ENCODE measurements around the gene LCE1A.
A peak's percentile ranks its signal among the peaks of the same experiment; 100 is the strongest.

Gene LCE1A, protein sequence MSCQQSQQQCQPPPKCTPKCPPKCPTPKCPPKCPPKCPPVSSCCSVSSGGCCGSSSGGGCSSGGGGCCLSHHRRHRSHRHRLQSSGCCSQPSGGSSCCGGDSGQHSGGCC

DNA sequence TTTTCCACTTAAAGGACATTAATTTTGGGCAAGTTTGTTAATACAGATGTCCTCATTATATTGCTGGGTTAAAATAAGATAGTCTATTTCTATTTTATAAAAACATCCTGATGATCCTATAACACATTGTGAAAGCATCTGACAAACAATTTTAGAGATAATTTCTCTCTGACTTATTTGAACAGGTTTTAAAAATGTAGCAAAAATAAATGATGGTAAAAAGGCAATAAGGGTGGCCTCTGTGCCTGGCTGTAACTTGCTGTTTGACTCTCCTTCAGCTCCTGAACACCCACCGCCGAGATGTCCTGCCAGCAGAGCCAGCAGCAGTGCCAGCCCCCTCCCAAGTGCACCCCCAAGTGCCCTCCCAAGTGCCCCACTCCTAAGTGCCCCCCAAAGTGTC is at the start of gene LCE1A:
Gene LCE1A (plus strand): TSS at position 301 of the 400 bp plus-strand sequence. CDS start 0 bp downstream, at position 301.
- no peak for DNase-seq

DNA sequence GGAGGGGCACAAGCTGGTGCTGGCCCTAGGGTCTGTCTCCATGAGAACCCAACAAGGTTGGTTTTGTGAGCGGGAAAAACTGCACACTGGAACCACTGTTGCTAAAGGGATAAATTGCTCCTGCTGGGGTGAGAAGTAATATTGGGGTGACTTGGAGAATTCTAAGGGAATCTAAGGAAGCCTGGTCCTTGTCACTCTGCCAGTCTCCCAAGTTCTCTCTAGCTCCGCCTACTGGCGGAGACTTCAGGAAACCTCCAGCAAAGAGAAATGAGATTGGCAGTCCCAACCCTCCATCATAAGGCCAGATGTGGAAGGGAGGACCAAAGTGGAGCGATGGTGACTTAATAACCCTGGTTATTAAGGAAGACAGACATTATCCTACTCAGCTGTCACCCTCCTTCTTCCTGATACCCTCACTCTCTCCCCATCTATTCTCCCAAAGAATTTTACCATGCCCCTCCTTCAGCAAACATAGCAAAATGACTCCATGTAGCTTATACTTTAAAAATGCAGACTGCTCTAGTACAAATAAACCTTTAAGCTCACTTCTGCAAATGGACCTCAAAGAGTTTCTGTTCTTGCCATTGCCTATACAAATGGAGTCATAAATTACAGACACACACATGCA is 49.6 kb upstream of the LCE1A start:
- no peak for DNase-seq

DNA sequence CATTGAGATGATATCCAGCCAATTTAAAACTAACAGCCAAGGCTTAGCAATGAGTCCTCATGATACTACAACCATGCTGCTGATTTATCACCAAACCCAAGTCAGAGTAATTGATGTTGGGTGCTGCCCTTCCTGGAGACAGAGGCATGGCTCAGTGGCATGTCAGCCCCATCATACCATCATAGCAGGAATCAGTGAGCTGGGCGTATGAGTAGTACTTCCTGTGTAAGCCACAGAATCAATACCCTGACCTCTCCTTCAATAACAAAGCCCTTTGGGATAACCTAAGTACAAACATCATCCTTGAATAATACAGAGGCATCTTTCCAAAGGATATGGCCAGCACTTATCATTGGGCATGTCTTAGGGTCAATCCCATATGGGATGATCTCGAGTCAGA is 44.2 kb upstream of the LCE1A start:
- no peak for DNase-seq

DNA sequence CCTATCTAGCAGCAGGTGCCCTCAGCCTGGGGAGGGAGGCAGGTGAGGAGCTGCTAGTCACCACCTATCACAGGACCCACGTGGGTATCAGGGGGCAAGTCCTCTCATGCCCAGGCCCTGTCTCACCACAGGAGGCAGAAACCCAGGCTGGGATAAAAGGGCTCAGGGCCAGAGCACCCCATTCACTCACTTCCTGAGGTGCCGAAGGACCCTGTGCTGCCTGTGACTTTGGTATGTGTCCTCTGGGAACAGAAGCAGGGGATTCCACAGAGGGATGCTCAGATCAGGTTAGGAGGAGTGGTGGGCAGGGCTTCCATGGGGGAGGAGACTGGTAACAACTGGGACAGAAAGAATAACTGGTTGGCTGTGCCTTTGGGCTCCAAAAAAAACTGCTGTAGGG is 41.2 kb upstream of the LCE1A start, which contains the start of gene LCE1E:
Gene LCE1E (plus strand): TSS at position 181 of the 400 bp plus-strand sequence. CDS start 1,043 bp downstream, outside the sequence.
- DNase-seq = no peak

DNA sequence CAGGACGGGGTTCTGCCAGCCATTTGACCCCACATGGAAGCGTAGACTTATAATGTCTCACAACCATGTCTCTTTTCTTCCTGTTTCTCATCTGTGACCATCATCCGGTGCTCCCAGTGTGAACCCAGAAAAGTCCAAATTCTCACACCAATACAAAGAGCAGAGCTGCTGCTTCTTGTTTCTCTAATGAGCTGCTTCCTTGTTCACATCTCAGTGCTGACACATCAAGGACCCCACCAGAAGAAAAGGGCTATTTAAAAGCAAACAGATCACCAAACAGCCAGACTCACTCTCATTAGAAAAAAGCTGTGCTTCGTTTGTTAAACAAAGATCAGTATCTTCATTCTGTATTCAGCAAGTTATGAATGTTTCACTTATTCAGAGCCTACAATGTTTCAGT is 31.6 kb upstream of the LCE1A start:
- DNase-seq = no peak

DNA sequence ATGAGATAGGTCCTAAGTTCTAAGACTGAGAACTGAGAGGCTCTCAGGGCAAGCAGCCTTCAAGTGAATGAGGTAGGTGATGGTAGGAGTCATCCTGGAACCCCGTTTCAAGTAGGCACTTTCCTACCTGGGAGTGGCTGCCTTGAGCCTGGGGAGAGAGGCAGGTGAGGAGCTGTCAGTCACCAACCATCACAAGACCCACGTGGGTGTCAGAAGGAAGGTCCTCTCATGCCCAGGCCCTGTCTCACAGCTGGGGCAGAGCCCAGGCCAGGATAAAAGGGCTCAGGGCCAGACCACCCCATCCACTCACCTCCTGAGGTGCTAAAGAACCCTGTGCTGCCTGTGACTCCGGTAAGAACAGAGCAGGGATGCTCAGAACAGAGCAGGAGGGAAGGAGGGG is 30.9 kb upstream of the LCE1A start, which contains the start of gene LCE1D:
Gene LCE1D (plus strand): TSS at position 301 of the 400 bp plus-strand sequence. CDS start 1,074 bp downstream, outside the sequence.
- no peak for DNase-seq

DNA sequence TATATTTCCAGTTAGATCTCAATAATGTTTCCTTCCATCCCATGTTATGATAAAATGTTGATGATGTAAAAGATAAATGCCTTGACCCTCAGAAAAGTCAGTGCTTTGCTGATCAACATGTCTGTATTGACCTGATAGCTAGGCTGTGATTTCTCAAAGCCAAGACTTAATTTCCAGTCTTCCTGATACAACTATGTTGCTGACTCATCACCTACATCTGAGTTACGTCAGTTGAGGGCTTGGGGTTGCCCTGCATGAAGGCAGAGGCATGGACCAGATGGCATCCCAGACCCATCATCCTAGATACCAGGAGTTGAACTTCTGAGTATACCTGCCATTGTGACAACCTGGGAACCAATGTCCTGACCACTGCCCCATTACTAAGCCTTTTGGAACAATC is 25.9 kb upstream of the LCE1A start:
- no peak for DNase-seq

DNA sequence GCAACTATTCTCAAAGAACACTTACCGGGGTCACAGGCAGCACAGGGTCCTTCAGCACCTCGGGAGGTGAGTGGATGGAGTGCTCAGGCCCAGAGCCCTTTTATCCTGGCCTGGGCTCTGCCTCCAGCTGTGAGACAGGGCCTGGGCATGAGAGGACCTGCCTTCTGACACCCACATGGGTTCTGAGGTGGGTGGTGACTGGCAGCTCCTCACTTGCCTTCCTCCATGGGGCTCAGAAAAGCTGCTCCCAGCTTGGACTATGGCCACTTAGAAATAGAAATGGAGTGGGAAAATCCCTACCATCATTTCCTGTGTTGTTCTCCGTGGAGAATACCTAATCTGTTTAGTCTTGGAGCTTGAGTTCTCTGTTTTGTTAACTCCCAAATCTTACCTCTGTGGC is 20.7 kb upstream of the LCE1A start, which contains the start of gene LCE1C:
Gene LCE1C (minus strand): TSS at position 76 of the 400 bp plus-strand sequence. CDS start 1,173 bp downstream, outside the sequence.
- no peak for DNase-seq

DNA sequence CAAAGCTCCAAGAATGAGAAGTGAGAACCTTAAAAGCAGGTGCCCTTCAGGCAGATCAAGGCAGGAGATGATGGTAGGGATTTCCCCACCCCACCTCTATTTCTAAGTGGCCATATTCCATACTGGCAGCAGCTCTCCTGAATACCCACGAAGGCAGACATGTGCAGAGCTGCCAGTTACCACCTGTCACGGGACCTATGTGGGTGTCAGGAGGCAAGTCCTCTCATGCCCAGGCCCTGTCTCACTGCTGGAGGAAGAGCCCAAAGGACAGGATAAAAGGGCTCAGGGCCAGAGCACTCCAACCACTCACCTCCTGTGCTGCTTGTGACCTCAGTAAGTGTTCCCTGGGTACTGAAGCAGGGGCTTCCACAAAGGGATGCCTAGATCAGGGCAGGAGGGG is 16.2 kb upstream of the LCE1A start:
- DNase-seq = no peak

DNA sequence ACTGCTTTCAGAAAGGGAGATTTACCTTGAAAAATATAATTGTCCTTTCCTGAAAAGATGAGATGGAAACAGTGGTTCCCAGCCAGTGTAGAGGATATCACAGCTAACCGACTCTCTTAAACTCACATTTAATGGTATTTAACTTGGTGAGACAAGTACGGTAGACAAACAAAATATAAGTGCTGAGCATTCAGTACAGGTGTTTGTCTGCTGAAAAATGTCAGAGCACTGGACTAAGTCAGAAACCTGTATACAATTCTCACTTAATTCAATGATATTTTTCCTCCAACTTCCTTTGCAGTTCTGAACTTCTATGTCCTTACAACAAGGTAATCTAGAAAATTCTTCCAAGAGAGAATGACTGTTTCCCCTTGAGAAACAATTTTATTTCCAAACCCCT is 15.6 kb upstream of the LCE1A start, which contains the start of gene LCE1B:
Gene LCE1B (plus strand): TSS at position 301 of the 400 bp plus-strand sequence. CDS start 476 bp downstream, outside the sequence.
- DNase-seq = no peak

DNA sequence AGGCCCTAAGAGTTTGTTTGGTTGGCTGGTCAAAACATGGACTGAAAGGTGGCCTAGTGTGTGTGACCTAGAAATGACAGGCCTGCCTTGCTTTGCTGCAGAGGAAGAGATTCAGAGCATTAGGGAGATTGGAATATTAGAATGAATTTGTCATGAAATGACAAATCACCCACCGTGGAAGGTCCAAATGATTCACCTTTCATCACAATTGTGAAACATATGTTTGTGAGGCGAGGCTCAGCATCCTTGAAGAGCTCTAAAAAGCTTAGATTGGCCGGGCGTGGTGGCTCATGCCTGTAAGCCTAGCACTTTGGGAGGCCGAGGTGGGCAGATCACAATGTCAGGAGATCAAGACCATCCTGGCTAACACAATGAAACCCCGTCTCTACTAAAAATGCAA is 10.0 kb upstream of the LCE1A start:
- DNase-seq = no peak

DNA sequence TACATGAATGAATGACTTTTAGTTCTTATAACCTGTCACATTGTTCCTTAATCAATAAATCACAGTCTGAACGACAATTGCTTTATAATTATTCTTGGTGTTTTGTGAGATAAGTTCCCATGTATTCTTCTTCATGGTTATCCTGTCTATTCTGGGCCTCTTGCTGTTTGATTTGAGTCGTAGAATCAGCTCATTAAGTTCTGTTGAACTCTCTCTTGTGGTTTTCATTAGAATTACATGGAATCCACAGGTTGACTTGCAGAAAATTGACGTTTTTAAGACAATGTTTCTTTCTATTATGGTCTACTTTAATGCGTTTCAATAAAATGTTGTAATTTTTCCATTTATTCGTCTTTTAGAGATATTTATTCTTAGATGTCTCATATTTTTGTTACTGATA is 4.0 kb upstream of the LCE1A start:
- DNase-seq = no peak

DNA sequence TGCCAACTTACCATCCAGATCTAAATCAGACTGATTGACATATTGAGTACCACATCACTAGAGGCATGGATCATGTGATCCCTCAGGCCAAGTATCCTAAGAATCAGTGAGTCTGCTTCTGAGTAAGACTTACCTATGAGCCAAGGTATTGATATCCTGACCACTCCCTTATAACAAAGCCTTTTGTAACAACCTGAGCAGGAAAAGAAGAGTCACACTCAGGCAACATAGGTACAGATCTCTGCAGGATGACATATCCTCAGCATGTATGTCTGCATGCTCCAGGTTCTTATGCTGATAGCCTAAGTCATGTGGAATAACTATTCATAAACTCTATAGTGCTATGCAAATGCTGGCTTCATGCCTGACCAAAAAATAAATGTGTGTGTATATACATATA is 2.3 kb upstream of the LCE1A start:
- no peak for DNase-seq

DNA sequence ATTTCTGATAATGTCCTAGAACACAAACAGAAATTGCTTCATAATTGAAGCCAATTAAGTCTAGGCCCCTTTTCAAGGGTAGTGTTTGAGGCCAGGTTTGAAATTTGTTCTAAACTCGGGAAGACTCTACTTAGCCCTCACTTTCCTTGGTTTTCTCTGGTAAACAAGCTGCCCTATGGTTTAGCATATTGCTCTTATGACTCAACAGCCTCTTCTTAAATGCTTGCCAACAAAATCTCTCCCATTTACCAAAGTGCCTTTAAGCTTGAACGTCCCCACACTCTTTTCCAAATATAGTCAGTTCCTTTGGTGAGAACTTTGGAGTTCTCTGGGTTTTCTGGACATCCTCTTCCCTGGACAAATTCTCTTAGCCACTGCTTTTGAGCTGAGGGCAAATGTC is 9.6 kb downstream of the LCE1A start:
- DNase-seq = no peak

DNA sequence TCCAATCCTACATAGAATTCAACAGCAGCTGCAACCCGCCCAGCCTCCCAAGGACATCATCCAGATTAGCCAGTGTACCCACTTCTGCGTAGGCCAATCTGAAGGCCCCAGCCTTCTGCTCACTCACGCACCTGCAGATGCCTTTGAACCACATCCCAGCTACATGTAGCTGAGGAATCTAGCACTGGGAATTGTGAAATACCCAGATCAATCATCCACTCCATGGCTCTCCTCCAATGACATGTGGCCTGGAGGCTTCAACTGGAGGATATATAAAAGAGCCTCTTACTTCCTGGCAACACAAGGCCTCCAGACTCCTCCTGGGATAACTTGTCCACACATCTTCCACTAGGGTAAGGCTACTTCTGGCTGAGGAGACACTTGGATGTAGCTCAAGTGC is 15.3 kb downstream of the LCE1A start, which contains the start of gene LCE6A:
Gene LCE6A (plus strand): TSS at position 301 of the 400 bp plus-strand sequence. CDS start 665 bp downstream, outside the sequence.
- no peak for DNase-seq

DNA sequence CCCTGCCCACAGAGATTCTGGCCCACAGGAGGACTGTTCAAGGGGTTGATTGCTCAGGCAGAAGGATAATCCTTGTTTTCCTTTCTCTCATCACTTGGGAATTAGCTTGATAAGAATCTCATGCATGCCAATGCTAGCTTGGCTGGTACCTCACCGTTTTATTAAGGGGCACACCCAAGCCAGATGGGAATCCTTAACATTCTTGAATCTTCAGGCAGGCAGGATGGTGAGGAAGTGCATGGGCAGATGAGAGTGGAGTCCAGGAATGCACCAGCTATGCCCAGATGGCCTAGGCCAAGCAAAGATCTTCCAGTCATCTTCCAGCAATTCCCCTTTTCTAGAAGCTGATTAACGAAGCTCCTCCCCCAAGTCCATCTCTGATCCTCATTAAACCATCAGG is 28.4 kb downstream of the LCE1A start:
- no peak for DNase-seq

DNA sequence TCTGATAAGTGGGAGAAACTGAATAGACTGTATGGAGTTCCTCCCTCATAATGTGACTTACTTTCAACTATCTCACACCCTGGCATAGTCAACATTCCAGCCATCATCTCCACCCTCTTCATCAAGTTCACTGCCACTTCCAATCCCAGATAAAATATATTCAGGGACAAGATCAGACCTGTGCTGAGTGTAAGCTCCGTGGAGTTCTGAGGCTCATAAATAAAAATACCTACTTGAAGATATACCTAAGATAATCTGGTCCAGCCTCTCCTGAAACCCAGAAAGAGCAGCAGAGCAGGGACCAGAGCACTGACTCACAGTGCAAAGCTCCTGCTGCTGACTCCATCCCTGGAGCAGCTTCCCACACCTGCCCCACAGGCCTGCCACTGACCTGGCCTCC is 30.8 kb downstream of the LCE1A start:
- no peak for DNase-seq

DNA sequence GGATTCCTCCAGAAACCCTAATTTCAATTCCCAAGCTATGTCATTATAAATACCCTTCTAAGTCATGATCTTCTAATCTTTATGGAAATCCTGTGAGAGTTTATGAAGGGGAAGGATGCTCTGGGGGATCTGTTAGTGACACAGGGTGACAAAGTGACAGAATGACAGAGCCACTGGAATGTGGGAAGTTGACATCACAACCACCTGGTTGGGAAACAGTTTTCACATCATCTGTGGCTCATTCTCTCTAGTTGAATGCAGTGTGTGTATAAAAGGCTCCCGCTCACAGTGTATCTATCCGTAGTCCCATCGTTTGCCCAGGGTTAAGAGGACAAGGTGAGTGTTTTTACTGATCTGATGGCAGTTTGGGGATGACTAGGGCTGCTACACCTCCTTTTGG is 32.4 kb downstream of the LCE1A start, which contains the start of gene LCE7A:
Gene LCE7A (plus strand): TSS at position 301 of the 400 bp plus-strand sequence. CDS start 702 bp downstream, outside the sequence.
- no peak for DNase-seq

DNA sequence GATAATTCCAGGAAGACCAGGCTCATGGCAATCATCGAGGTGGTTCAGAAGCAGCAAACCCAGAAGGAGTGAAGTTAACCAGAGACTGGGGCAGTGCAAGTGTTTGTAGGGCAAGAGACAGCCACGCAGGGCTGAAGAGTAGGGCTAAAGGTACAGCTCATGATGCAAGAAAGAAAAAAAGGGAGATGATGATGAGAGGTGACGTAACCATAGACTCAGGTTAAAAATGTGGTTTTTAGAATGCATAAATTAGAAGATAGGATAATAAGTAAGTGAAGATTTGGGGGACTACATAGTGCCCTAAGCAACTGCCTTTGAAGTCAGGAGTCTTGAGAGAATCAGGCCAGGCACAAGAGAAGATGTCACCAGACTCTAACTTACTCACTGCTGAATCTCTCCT is 32.9 kb downstream of the LCE1A start:
- DNase-seq = no peak

DNA sequence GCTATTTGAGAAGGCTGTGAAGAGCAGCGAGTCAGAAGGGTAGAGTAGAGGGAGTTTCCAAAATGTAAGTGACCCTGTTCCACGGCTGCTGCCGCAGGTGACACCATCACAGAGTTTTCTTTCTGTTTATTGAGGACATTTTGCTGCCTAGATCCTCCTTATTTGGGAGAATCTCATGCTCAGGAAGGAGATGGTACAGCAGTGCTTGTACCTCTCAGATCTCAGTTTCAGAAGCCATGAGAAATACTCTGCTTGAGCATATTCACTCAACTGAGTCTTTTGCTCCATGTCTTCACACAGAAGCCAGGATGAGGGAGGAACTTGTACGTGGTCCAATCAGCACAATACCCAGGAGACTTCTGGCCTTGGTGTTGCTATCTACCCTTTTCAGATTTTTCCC is 34.1 kb downstream of the LCE1A start:
- DNase-seq = no peak

DNA sequence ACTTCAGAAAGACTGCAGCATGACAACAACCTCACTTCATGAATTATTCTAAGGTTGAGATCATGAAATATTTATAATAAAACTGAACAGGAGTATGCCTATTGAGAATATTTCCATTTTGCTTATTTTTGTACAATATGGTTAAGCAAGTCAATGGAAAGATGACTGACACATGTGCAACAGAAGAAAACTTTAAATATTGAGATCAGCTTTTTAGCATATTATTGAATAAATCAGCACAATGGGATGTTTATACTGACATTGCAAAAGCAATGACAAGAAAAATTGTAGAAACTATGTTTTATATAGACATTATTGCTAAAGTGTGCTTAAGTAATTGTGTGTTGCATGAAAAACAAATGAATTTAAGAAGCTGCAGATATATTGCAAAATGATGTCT is 37.2 kb downstream of the LCE1A start:
- DNase-seq = no peak

DNA sequence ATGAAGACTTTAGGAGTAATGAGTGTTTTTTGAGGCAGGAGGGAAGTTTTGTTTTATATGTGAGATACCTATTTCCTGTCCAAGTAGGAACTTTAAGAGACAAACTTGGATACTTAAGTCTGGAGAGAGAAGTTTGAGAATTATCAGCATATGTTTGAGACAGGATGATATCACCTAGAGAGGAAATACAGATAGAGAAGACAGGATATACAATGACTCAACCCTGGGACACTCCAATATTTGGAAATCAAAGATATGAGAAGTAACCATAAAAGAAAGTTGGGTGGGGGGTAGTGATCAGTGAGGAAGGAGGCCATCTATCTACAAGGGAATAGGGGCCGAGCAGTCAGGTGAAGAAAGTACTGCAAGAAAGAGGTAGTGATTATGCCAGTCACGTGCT is 39.0 kb downstream of the LCE1A start:
- DNase-seq = no peak

DNA sequence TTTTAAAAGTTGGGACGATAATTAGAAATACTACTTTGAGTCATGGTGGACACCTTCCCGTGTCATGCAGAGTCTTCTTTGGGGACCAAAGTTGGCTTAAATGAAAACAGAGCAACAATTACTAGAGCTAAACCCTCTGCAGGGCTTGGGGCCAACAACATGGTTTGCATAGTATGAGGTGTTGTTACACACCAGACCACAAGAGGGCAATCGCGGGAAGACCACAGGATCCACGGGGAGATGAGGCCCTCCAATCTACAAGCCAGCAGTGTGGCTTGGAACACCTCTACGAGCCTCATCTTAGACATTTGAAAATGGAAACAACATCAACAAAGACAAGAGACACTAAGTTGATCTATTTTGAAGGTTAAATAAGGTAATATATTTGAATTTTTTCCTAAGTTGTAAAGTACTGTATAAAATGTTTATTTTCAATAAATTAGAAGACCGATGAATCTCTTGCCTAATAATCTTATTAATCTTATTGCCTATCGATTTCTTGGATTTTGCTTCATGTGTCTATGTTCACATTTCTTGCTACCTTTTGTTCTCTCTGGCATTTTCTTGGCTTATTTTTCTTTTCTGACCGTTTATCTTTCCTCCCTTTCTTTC is 42.6 kb downstream of the LCE1A start:
- DNase-seq = peak; percentile 65

Measured in fibroblast of skin of right quadriceps (primary cell).